Measurements from ENCODE around the gene SRSF12.

SRSF12 gene

GRCh38 chr6:89138173-89138572 lies 20.3 kb upstream of the SRSF12 start:
- no peaks in the 10 kb centered on the region for H3K27me3 ChIP-seq (ENCODE audit: insufficient read depth, low read length, poor library complexity, severe bottlenecking)
- no peaks in the 10 kb centered on the region for H3K79me2 ChIP-seq (ENCODE audit: insufficient read depth, low read length)
- H3K9ac ChIP-seq (ENCODE audit: low read depth, low read length, poor library complexity, severe bottlenecking): no peak overlapping the region
- no peak overlapping the region for H2AFZ ChIP-seq (ENCODE audit: low read length)
- H3K9me2 ChIP-seq (replicated peaks; ENCODE audit: low read depth, low read length): no peaks in the 10 kb centered on the region
- H3K4me3 ChIP-seq (ENCODE audit: low read length, poor library complexity, severe bottlenecking): no peak overlapping the region
- no peaks in the 10 kb centered on the region for H3K36me3 ChIP-seq (ENCODE audit: insufficient read depth, low read length)
- no peaks in the 10 kb centered on the region for H3K9me3 ChIP-seq (ENCODE audit: insufficient read depth, low read depth, low read length)
- TF ChIP-seq, protein P1, sequence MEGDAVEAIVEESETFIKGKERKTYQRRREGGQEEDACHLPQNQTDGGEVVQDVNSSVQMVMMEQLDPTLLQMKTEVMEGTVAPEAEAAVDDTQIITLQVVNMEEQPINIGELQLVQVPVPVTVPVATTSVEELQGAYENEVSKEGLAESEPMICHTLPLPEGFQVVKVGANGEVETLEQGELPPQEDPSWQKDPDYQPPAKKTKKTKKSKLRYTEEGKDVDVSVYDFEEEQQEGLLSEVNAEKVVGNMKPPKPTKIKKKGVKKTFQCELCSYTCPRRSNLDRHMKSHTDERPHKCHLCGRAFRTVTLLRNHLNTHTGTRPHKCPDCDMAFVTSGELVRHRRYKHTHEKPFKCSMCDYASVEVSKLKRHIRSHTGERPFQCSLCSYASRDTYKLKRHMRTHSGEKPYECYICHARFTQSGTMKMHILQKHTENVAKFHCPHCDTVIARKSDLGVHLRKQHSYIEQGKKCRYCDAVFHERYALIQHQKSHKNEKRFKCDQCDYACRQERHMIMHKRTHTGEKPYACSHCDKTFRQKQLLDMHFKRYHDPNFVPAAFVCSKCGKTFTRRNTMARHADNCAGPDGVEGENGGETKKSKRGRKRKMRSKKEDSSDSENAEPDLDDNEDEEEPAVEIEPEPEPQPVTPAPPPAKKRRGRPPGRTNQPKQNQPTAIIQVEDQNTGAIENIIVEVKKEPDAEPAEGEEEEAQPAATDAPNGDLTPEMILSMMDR (conservative IDR thresholded peaks at IDR 0.05; ENCODE audit: low read length): no peak
- TF ChIP-seq EZH2phosphoT487 (IDR thresholded peaks at IDR 0.05; ENCODE audit: borderline replicate concordance): no peak
- no peaks in the 10 kb centered on the region for H4K20me1 ChIP-seq (ENCODE audit: insufficient read depth, low read length, poor library complexity, severe bottlenecking)
- no peak overlapping the region for H3K4me2 ChIP-seq (ENCODE audit: low read depth, low read length, poor library complexity, severe bottlenecking)
- no peaks in the 10 kb centered on the region for H3F3A ChIP-seq (ENCODE audit: low read depth)
- H3K4me1 ChIP-seq (ENCODE audit: insufficient read depth, low read length, poor library complexity, severe bottlenecking): no peaks in the 10 kb centered on the region

DNA sequence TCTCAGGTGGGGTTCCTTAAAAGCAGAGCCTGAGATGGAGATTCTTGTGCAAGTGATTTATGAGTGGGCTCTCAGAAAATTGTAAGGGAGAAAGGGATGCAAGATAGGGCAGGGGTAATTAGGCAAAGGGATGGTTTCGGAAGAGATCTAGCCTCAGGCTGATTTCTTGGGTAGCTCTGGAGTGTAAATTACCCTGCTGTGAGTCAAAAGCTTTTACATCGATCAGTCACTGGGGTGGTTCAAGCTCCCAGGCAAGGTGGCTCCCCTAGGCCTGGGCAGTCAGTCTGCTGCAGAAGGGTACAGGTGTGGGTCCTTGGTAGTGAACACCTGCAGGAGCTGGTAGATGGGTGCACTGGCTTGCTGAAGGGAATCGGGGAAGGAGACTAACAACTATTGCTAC lies 16.9 kb upstream of the SRSF12 start:
- no peaks in the 10 kb centered on the region for H3F3A ChIP-seq (ENCODE audit: low read depth)
- no peak overlapping the region for H2AFZ ChIP-seq (ENCODE audit: low read length)
- no peaks in the 10 kb centered on the region for H3K27me3 ChIP-seq (ENCODE audit: insufficient read depth, low read length, poor library complexity, severe bottlenecking)
- no peak overlapping the region for H3K9ac ChIP-seq (ENCODE audit: low read depth, low read length, poor library complexity, severe bottlenecking)
- no peaks in the 10 kb centered on the region for H3K79me2 ChIP-seq (ENCODE audit: insufficient read depth, low read length)
- H3K9me2 ChIP-seq (replicated peaks; ENCODE audit: low read depth, low read length): no peaks in the 10 kb centered on the region
- no peak overlapping the region for H3K4me2 ChIP-seq (ENCODE audit: low read depth, low read length, poor library complexity, severe bottlenecking)
- H4K20me1 ChIP-seq (ENCODE audit: insufficient read depth, low read length, poor library complexity, severe bottlenecking): no peaks in the 10 kb centered on the region
- H3K9me3 ChIP-seq (ENCODE audit: insufficient read depth, low read depth, low read length): no peaks in the 10 kb centered on the region
- no peaks in the 10 kb centered on the region for H3K36me3 ChIP-seq (ENCODE audit: insufficient read depth, low read length)
- no peak overlapping the region for H3K4me3 ChIP-seq (ENCODE audit: low read length, poor library complexity, severe bottlenecking)
- H3K4me1 ChIP-seq (ENCODE audit: insufficient read depth, low read length, poor library complexity, severe bottlenecking): no peaks in the 10 kb centered on the region
- TF ChIP-seq, protein P1 (conservative IDR thresholded peaks at IDR 0.05; ENCODE audit: low read length): no peak
- no peak for TF ChIP-seq EZH2phosphoT487 (IDR thresholded peaks at IDR 0.05; ENCODE audit: borderline replicate concordance)

GRCh38 chr6:89133981-89134380 lies 16.1 kb upstream of the SRSF12 start:
- Histone ChIP-seq H3K4me1 (ENCODE audit: insufficient read depth, low read length, poor library complexity, severe bottlenecking) (no peaks in the 10 kb centered on the region), H3K4me3 (ENCODE audit: low read length, poor library complexity, severe bottlenecking) (no peak overlapping the region), H3K9me3 (ENCODE audit: insufficient read depth, low read depth, low read length) (no peaks in the 10 kb centered on the region), H4K20me1 (ENCODE audit: insufficient read depth, low read length, poor library complexity, severe bottlenecking) (no peaks in the 10 kb centered on the region), H3K27me3 (ENCODE audit: insufficient read depth, low read length, poor library complexity, severe bottlenecking) (no peaks in the 10 kb centered on the region), H3K9me2 (replicated peaks; ENCODE audit: low read depth, low read length) (no peaks in the 10 kb centered on the region), H2AFZ (ENCODE audit: low read length) (no peak overlapping the region), H3F3A (ENCODE audit: low read depth) (no peaks in the 10 kb centered on the region), H3K9ac (ENCODE audit: low read depth, low read length, poor library complexity, severe bottlenecking) (no peak overlapping the region), H3K79me2 (ENCODE audit: insufficient read depth, low read length) (no peaks in the 10 kb centered on the region), H3K36me3 (ENCODE audit: insufficient read depth, low read length) (no peaks in the 10 kb centered on the region), H3K4me2 (ENCODE audit: low read depth, low read length, poor library complexity, severe bottlenecking) (no peak overlapping the region)
- TF ChIP-seq, protein P1 (conservative IDR thresholded peaks at IDR 0.05; ENCODE audit: low read length): no peak
- no peak for TF ChIP-seq EZH2phosphoT487 (IDR thresholded peaks at IDR 0.05; ENCODE audit: borderline replicate concordance)
